DMS53 treated with DMSO at 0.1 percent for 48 hours (cell line): ENCODE results near the gene PHLDA3.

ENCODE experiments used
- DNase-seq: peaks from one replicate; lab custom pipeline; 2025; ENCODE audit not compliant: unreplicated experiment; lab: John Stamatoyannopoulos, UW

PHLDA3 gene

DNA sequence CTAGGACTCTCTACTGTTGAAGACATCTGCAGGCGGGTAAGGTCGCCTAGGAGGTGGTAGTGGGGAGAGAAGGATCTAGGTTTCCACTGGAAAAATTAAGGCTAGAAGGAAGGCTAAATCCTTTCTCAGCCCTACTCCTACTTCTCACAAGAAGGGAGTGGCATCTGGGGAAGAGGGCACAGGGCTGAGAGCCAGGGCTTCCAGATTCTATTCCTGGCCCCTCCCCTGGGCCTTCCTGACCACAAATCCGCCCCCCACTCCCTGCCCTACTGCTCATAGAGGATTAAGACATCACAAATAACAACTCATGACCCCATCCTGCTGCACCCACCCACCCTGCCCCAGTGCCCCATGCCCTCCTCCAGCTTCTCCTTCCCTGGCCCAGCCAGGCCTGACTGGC, 2.5 kb downstream of the PHLDA3 start:
- DNase-seq = no peak

DNA sequence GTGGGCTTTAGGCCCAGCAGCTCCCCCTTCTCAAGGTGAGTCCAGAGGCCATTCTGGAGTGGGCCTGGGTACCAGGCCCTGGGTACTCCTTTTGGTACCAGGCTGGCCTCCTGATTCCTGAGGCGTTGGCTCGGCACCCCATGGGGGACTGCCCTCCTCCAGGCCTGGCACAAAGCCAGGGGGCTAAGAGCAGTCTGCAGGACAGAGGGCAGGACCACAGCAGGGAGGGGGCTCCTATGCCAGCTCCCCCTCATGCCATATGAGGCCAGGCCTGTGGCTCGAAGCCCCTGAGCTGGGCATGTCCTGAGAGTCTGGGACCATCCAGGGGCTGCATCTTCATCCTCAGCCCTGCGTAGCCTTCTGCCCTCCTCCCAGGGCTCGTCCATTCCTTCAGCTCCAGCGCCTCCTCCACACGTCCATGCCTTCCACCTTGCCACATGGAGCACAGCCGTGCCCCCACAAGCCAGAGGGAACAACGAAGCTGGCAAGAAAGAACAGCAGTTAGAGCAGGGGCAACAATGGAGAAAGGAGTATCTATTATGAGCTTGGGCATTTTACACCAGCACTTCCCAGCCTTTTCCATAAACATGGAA, 3.2 kb downstream of the PHLDA3 start:
- DNase-seq = no peak

DNA sequence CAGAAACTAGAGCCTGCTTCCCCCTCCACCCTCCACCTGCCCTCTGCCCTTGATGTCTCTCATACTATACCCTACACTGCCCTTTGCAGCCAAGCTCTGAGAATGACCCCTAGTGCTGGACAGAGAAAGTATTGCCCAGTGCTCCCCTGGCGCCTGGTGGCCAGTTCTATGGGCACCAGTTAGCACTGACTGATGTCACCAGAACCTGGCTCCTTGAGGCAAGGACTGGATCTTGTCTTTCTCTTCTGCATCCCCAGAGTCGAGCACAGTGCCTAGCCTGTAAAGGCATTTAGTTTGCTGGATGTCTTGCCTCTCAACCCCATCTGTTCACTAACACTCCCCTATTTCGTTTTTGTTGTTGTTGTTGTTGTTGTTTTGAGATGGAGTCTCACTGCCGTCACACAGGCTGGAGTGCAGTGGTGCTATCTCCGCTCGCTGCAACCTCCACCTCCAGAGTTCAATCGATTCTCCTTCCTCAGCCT, 5.9 kb downstream of the PHLDA3 start:
- DNase-seq = no peak

DNA sequence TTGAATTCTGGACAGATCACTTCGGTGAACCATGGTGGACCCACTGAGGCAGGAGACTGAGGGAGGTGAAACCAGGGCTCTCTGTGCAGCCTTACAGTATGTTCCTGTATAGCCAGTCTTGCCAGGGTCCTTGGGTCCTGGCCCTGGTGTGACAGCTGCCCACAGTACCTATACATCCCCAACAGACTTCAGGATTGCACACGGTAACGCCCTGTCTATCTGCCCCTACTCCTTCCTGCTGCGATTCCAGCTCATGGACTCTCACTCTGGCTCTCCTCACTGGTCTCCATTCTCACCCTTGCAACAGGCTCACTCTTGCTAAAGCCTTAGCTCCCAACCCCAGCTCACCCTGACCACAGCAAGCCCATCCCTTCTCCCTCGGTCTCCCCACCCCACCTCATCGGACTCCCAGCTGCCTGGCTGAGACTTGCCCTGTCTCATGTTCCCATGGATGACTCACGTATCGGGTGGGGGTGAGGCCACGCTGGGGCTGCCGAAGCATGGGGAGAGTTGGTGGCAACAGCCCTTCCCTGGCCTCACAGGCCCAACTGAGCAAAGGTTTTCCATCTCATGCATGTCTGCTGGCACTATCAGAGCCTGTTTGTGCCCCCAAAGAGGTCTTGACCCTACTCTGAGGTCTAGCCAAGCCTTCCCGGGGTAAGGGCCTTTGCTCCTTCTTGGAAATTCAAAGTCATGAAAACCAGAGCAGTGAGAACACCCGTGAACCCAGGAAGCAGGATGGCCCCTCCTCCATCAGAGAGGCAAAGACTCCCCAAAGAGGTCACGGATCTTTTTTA, 7.1 kb downstream of the PHLDA3 start:
- no peak for DNase-seq

DNA sequence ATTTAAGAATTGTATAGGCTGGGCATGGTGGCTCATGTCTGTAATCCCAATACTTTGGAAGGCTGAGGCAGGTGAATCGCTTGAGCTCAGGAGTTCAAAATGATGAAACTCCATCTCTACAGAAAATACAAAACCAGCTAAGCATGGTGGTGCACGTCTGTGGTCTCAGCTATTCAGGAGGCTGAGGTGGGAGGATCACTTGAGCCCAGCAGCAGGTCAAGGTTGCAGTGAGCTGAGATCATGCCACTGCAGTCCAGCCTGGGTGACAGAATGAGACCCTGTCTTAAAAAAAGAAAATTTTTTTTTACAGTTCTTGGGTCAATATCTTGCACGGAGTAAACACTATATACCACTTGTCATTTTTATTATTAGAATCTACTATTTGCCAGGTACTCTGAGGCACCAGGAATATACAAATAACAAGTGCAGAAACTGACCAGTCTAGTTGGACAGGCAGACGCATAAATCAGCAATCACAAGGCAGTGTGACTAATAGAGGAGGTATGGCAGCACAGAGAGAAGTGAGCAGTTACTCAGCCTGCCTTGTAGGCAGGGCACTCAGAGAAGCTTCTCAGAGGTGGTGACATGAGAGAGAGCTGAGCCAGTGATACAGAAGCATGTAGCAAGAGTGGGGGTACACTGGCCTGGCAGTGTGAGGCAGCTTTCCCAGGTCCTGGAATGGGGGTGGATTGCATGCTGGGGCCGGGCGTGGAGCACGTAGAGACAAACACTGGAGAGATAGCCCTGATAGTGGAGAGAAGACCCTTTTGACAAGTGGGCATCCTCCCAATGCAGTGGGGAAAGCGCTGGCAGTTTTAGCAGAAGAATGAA, 8.0 kb downstream of the PHLDA3 start:
- DNase-seq = peak; percentile 92

DNA sequence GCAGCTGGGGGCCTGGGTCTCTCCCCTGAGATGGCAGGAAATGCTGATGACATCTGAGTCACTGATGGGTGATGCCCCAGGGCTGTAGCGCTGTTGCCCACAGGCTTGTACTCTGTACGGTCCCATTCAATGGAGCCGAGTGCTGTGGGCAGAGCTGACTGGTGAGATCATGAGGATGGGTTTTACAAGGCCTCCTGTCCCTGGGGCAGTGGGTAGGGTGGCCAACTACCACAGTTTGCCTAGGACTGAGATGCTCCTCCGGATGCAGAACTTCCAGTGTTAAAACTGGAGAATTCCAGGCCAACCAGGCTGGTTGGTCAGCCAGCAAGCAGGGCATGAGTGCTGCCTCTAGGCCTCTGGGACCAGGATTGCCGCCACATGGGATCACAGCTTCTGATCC, 9.2 kb downstream of the PHLDA3 start:
- DNase-seq = no peak

DNA sequence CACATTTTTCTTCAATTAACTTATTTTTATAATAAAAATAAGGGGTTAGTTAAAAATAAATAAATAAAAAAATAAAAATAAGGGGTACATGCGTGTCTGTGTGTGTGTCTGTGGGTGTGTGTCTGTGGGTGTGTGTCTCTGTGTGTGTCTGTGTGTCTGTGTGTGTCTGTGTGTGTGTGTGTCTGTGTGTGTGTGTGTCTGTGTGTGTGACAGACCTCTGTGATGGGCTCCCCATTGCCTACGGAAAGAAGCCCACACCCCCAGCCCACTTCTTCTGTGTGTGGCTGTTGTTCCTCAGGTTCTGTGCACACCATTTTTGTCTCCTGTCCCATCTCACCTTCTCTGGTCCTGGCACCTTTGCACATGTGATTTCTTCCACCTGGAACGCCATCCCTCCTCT, 9.9 kb downstream of the PHLDA3 start:
- DNase-seq = no peak

DNA sequence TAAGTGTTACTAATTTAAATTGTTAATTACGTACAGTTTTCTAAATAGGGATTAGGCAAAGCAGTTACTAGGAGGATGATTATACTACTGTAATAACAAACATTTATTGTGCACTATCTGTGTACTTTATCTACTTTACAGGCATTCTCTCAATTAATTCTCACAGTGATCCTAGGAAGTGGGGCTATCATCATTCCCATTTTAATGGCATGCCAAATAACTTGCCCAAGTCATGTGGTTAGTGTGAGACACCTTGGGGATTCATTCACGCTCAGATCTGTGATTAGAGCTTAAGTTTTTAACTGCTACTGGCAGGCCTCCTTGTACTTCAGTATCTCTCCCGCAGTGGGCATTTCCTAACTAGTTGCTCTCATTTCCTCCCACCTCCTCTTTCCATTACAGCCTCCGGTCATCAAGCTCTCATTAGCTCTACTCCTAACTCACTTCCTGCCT, 11.5 kb downstream of the PHLDA3 start:
- no peak for DNase-seq

DNA sequence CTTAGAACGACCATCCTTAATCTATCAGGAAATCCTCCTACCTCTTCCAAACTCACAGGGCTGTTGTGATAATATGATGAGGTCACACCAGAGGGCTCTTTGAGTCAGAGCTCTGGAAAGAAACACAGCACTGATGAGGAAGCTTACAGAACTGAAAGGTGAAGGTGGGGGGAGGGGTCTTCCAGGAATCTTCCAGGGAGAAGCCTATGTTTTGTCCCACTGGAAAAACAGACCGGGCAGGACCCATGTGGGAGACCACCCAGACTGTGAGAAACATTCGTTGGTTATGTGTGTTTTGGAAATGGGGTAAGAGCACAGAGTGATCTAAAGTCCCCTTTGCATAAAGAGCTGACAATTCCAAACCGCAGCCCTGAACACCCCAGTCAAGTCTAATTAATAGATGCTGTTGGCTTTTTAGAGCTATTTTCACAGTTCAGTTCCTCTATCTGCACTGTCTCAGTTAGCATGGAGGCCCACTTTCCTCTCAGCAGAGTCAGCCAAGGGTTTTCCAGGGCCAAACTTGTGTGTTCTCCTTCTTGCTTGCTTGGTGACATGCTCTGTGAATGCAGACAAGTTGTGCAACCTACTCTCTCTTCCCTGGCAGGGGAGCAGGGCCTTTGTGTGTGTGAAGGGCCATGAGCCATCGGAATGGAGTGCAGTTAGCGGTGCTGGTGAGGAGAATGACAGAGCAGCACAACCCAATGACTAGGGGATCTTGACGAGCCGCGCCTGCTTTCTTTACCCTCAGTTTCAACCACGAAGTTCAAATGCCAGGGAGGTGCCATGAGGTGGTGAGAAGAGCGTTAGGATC, 12.3 kb downstream of the PHLDA3 start:
- no peak for DNase-seq

DNA sequence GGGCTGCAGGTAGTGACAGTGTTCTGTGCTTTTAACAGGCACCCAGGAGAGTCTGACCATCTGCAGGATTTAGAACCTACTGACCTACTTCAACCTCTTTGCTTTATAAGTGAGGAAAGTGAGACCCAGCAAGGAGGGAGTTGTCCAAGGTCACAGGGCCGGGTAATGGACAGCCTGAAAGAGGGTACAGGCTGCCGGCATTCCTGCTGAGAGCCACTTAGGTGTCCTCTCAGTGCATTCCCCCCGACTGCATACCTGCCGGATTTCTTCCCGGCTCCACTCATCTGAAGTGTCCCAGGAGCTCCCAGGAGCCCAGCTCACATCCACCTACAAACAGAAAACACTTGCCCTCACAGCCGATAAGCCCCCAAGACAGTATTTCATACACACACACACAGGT, 13.9 kb downstream of the PHLDA3 start:
- no peak for DNase-seq

DNA sequence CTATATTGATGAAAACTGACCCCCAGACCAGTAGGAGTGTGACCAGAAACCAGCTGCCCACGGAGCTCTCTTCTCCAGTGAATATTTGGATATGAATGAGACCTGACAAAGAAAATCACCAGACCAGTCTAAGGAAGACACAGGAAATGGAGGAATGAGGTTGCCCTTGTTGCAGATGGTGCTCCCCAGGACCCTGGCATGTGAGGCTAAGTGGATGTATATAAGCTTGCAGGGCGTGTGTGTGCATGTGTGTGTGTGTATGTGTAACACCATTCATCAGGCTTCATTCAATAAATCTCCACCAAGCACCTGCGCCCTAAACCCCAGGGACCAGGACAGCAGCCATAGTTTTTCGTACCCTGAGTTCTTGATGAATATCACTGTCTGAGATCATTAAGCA, 14.4 kb downstream of the PHLDA3 start:
- DNase-seq = no peak

DNA sequence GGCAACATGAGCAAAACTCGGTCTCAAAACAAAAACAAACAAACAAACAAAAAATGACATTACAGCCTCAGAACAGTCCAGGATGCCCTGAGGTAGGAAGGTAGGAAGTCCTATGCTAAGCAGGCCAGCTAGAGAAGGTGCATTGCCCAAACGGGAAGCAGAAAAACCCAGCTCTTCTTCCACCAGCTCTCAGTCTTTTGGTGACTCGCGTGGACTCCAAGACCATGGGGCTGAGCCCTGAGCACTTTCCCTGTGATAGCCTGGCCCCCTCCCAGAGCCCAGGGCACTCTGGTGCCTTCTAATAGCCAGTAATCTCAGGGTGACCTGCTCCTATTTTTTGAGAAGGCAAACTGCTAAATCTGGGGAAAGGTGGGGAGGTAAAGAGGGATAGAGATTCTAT, 16.1 kb downstream of the PHLDA3 start:
- DNase-seq = no peak

DNA sequence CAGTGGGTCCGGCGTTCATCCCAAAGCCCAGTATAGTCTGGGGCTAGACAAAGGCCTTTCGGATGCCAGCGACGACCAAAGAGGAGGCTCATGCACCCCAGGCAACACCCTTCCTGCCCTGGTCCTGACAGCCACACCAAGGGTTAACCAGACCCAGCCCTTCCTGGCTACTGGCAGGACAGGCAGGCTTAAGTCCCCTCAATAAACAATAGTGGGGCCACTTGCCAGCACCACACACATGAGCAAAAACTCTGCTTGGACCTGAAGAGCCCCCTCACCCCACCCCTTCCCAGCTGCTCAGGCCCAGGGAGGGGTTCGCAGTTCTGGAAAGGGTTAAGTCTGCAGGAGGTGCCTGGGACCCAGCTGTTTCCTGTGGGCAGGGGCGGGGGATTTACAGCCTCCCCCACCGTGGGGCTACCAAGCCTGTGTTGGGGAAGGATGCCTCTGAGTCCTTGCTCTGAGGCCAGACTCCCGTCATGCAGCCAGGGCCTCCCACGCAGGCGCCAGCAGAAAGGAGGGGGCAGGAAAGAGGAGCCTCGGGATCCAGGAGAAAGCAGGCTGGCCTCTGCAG, 18.2 kb downstream of the PHLDA3 start:
- no peak for DNase-seq

DNA sequence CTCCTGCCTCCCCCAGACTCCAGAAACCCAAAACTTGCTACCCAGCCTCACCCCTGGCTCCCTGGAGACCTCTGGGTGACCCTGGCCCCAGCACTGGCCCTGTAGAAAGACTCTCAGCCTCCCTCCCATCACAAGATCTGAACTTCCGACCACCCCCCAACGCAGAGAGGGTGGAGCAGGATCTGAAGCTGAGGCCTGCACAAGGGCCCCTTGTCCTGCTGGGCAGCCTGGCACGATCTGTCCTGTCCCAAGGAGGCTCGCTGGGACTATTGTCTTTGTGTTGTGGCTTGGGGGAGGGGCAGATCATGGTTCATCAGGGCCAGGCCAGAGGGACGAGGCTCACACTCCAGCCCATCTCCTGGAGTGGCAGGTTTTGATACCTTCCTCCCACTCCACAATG, 20.0 kb downstream of the PHLDA3 start:
- no peak for DNase-seq

DNA sequence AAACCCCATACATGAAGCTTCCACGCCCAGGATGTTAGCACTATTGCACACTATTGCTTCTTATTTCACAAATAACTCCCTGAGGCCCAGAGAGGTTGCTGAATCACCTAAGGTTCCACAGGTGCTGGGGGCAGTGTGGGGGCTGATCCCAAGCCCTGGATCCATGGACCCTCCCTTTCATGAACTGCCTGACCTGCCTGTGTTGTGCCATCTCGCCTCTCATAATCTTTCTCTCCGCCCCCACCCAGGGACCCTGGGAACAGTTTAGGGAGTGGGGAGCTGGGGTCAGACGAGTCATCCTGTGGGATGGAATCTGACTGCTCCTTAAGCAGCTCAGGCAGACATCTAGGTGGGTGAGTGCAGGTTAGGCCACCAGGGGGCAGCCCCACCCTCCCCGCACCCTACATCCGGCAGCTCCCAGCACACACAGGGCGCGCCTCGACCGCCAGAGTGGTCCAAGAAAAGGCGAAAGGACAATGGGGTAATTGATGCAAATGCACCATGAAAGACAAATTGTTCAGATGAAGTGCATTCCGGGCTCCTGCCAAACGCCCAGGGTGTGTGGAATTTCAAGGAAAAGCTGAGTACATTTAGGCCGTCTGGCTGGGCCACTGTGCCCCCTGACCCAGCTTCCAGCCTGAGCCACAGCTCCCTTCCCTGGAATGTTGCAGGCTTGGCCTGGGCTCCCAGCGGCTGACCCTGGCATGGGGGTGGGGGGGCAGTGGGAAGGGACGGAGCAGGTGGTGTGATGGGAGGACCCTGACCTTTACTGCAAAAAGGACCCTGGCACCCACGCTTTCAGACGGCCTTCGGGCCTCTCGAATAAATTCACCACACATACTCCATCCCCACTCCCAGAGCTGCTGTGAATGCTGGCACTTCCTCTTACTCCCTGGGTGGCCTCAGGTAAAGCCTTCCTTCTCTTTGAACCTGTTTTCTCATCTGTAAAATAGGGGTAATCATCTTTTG, 20.8 kb downstream of the PHLDA3 start:
- peak; percentile 48 for DNase-seq

DNA sequence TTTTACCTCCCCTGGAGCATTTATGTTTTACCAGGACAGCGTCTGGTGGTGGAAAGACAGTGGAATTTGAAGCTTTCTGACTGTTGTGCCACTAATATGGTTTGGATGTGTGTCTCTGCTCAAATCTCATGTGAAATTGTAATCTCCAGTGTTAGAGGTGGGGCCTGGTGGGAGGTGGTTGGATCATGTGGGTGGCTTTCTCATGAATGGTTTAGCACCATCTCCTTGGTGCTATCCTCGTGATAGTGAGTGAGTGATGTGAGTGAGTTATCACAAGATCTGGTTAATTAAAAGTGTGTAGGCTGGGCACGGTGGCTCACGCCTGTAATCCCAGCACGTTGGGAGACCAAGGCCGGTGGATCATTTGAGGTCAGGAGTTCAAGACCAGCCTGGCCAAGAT, 23.7 kb downstream of the PHLDA3 start:
- DNase-seq = no peak

DNA sequence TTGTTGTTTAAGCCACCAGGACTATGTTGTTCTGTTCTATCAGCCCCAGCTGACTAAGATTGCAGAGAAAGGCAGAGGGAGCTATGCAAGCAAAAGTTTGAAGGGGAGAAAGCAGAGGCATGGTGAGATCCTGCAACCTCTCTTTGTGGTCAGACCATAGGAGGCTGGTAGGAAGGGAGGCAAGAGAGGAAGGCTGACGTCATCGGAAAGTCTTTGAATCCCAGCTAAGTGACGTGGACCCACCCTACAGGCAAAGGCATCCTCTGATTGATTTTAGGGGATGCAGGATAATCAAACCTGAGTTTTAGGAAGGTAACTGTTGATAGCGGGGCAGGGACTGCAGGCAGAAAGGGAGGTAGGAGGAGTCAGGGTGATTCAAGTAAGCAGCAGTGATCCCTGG, 24.2 kb downstream of the PHLDA3 start:
- no peak for DNase-seq

DNA sequence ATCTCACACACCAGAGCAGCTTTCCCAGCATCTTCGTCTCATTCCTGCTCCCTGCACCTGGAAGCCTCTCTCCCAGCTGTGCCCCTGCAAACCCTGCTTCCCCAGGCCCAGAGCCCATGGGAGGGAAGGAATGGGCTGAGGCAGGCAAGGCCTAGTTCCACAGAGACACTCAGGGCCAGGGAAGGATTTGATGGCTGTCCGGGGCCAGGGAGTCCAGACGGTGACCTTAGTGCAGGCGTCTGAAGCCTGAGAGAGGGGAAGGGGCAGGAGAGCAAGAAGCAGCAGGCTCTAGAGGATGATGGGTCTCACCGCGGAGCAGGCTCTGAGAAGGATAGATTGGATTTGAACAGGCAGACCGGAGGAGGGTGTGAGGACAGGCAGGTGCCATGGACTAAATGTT, 25.2 kb downstream of the PHLDA3 start:
- no peak for DNase-seq

DNA sequence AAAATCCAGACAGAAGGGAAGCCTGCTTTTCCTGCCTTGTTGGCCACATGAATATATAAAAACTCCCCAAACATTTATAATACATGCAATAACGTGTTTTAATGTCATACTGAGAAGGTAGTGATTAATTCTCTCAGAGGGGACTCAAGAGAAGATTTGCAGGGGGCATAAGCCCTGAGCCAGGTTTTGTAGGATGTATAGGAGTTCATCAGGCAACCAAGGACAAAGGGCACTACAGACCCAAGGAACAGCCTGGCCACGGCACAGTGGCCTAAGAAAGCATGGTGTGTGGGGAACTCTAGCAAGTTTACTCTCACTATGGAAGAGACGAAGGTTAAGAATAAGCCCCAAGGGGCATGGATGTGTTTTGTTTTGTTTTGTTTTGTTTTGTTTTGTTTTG, 32.0 kb downstream of the PHLDA3 start:
- DNase-seq = no peak

DNA sequence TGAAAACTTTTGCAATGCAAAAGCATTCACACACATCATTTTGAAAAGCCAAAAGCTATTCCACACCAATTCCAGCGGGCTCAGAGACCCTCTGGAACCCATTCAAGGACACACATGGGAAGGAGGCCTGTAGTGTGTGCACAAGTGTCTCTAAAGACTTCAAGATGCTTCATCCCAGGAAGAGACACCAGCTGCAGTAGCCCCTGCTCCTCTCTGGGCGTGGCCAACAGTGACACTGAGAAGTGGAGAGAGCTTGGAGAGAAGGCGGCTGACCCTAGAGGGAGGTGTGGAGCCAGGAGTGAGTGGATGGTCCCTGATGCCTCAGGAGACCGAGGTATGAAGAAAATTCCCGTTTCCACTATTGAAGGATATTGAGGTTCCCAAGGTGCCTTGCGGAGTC, 32.6 kb downstream of the PHLDA3 start:
- DNase-seq = no peak
